HepG2 (cell line): ENCODE data around the gene LSM3. TPM values are rescaled to one million over a fixed set of nuclear protein-coding genes. Genes with fewer than 3 reads are reported as not detected.
A peak's percentile ranks its signal among the peaks of the same experiment; 100 is the strongest.

ENCODE experiments used
- ATAC-seq: fragments of 200-7000 bp; cut with Tn5 transposase; 3 replicates; pipeline ENCODE4 v1.9.1; 2020; ENCODE audit warnings: mild to moderate bottlenecking, moderate library complexity
- BruUV-seq: library from RNA; stranded (reverse); fragments of 400-500 nt; replicated peaks from 2 replicates; lab custom pipeline; 2021; lab: Mats Ljungman, UMichigan
- CTCF ChIA-PET: fragments of 300-600 bp; formaldehyde crosslinking; extraction: SDS; loops from one replicate; lab custom pipeline; 2021; ENCODE audit warnings: low total read pairs, inconsistent platforms, low intra/inter-chr PET ratio; lab: Yijun Ruan, JAX
- POLR2A ChIA-PET: fragments of 350-600 bp; sonication (Branson Sonifier 250); formaldehyde crosslinking; loops from one replicate; lab custom pipeline; 2020; ENCODE audit warnings: antibody characterized with exemption, inconsistent platforms; lab: Yijun Ruan, JAX
- DNase-seq: peaks from one replicate; pipeline ENCODE4 v3.0.0-alpha.2; 2015; ENCODE audit warnings: low spot score
- FAIRE-seq: peaks from 3 replicates; lab custom pipeline; 2011; peaks lifted over from hg19 to GRCh38; lab: Jason Lieb, UNC
- H2AFZ ChIP-seq: one replicate; pipeline ENCODE4 v1.6.1; 2011; ENCODE audit warnings: low read length, inconsistent platforms
- H3K27ac ChIP-seq: fragments of 300-600 bp; 3 replicates; pipeline ENCODE4 v1.8.0; 2011; ENCODE audit warnings: mixed run types, mild to moderate bottlenecking, mixed read lengths, low read length, inconsistent platforms; ENCODE audit not compliant: insufficient read depth; ENCODE audit errors: extremely low read length
- H3K27me3 ChIP-seq, 2 experiments: fragments of 200-600 bp in 1 of 2; 2 replicates in 1 of 2; 3 replicates in 1 of 2; pipeline versions ENCODE4 v1.6.0 to v1.8.0; 2011; ENCODE audit warnings: low read length in 2 of 2, mild to moderate bottlenecking in 2 of 2, moderate library complexity in 2 of 2, inconsistent platforms in 1 of 2; ENCODE audit not compliant: insufficient read depth in 2 of 2, control insufficient read depth in 1 of 2
- H3K36me3 ChIP-seq, 2 experiments: fragments of 200-600 bp in 1 of 2; replicated peaks in 1 of 2; 2 replicates in 1 of 2; 3 replicates in 1 of 2; pipeline versions ENCODE4 v1.5.1 to v1.8.0; 2011; ENCODE audit warnings: low read length in 2 of 2, inconsistent platforms in 1 of 2; ENCODE audit not compliant: insufficient read depth in 2 of 2, control insufficient read depth in 1 of 2
- H3K4me1 ChIP-seq: 2 replicates; pipeline ENCODE4 v1.5.1; 2012; ENCODE audit warnings: low read length, inconsistent platforms; ENCODE audit not compliant: insufficient read depth
- H3K4me2 ChIP-seq: 2 replicates; pipeline ENCODE4 v1.6.0; 2011; ENCODE audit warnings: low read depth, low read length, inconsistent platforms
- H3K4me3 ChIP-seq, 3 experiments: fragments of 200-600 bp in 1 of 3; sonication (generic), shearing (Covaris generic) in 1 of 3; replicated peaks in 1 of 3; 2 replicates each; pipeline ENCODE4 v1.5.1; 2011 to 2016; ENCODE audit warnings: low read length in 3 of 3, inconsistent platforms in 2 of 3, low read depth in 2 of 3, mild to moderate bottlenecking in 2 of 3, control low read depth in 1 of 3, mixed read lengths in 1 of 3; ENCODE audit not compliant: insufficient read depth in 1 of 3
- H3K79me2 ChIP-seq: one replicate; pipeline ENCODE4 v1.6.1; 2011; ENCODE audit warnings: low read length, inconsistent platforms; ENCODE audit not compliant: insufficient read depth
- H3K9ac ChIP-seq: 2 replicates; pipeline ENCODE4 v1.6.0; 2011; ENCODE audit warnings: mild to moderate bottlenecking, low read depth, low read length, inconsistent platforms; ENCODE audit not compliant: insufficient read depth
- H3K9me3 ChIP-seq: 2 replicates; pipeline ENCODE4 v1.5.1; 2012; ENCODE audit warnings: mild to moderate bottlenecking, low read length
- H4K20me1 ChIP-seq: 2 replicates; pipeline ENCODE4 v1.6.0; 2011; ENCODE audit warnings: inconsistent platforms, mild to moderate bottlenecking, low read length, moderate library complexity; ENCODE audit not compliant: insufficient read depth
- CCDC6 ChIP-seq: sonication (generic); formaldehyde crosslinking; IDR thresholded peaks from 2 replicates; pipeline ENCODE4 v1.8.1; 2022; ENCODE audit warnings: mild to moderate bottlenecking, missing genetic modification reagents, moderate library complexity
- MAFK ChIP-seq, 2 experiments: IDR thresholded peaks in 1 of 2; conservative IDR thresholded peaks in 1 of 2; 2 replicates each; pipeline ENCODE4 v1.6.1; 2011; ENCODE audit warnings: improper control_type of control experiment in 2 of 2, low read length in 2 of 2
- ZMYM4 ChIP-seq: sonication (generic); formaldehyde crosslinking; IDR thresholded peaks from 2 replicates; pipeline ENCODE4 v1.8.1; 2023; ENCODE audit warnings: mild to moderate bottlenecking, missing genetic modification reagents
- ZNF280D ChIP-seq: sonication (generic); formaldehyde crosslinking; IDR thresholded peaks from 2 replicates; pipeline ENCODE4 v1.5.1; 2020; ENCODE audit warnings: mild to moderate bottlenecking, missing genetic modification reagents
- ZNF331 ChIP-seq: sonication (generic); formaldehyde crosslinking; IDR thresholded peaks from 2 replicates; pipeline ENCODE4 v1.4.0; 2020; ENCODE audit warnings: missing genetic modification reagents
- ZNF597 ChIP-seq: sonication (generic); formaldehyde crosslinking; IDR thresholded peaks from 2 replicates; pipeline ENCODE4 v1.5.0; 2020; ENCODE audit warnings: missing genetic modification reagents
- ZNF609 ChIP-seq: sonication (generic); formaldehyde crosslinking; IDR thresholded peaks from 2 replicates; pipeline ENCODE4 v1.4.0; 2020; ENCODE audit warnings: mild to moderate bottlenecking, missing genetic modification reagents, borderline replicate concordance
- WGBS: methylation state at CpG from one replicate; pipeline ENCODE4 v1.1.6; 2017; ENCODE audit warnings: low lambda C conversion rate; 5-methylcytosine and 5-hydroxymethylcytosine counted together
- in situ Hi-C: cut with HindIII; loops from 2 replicates; pipeline ENCODE4 v1.10.0; 2017; ENCODE audit warnings: low pct_unique_long_range_greater_than_20kb; ENCODE audit not compliant: extremely low pct_ligation_motif_present
- intact Hi-C: fragments of 100-400 bp; cut with micrococcal nuclease; formaldehyde crosslinking; loops from one replicate; pipeline ENCODE4 v1.10.0; 2022; ENCODE audit not compliant: unreplicated experiment
- polyA plus RNA-seq, 8 experiments: library from polyadenylated mRNA; depleted of rRNA in 3 of 8; stranded (reverse) in 7 of 8; unstranded in 1 of 8; fragments of >200 nt; fragmentation: Illumina TruSeq in 4 of 8; extraction: Trizol in 4 of 8; gene quantifications; 2 replicates each; pipeline versions ENCODE4 v1.2.1 to v1.2.3, GENCODE V29; 2011 to 2016; ENCODE audit warnings: low read depth in 4 of 8, missing spikeins in 1 of 8, mixed read lengths in 1 of 8; ENCODE audit not compliant: insufficient read depth in 1 of 8
- total RNA-seq, 5 experiments: library from RNA; depleted of rRNA; stranded (reverse); fragments of >200 nt; fragmentation: Illumina TruSeq; extraction: Trizol; gene quantifications; 2 replicates each; pipeline ENCODE4 v1.2.3, GENCODE V29; 2016; ENCODE audit warnings: low read depth in 1 of 5

The LSM3 gene
- total and polyA plus RNA-seq, 2 of the 13 experiments (the other 11 are each of a cell fraction or from before 2014, with no cell fraction given) = 5.1 to 19.4 TPM

- Histone ChIP-seq H3K9ac (no peak overlapping the region), H3K79me2 (peaks cover 3% of the 10 kb centered on the region), H3K4me1 (peaks cover 46% of the 10 kb centered on the region), H3K27me3 (no peaks in the 10 kb centered on the region), H3K27ac (no peak overlapping the region), H4K20me1 (no peaks in the 10 kb centered on the region), H2AFZ (no peak overlapping the region), H3K4me2 (no peak overlapping the region), H3K9me3 (no peaks in the 10 kb centered on the region), H3K4me3 (no peak overlapping the region), H3K36me3 (peaks cover 3 to 30% of the 10 kb centered on the region in 2 experiments; a peak in 4 of 5 replicates)
- WGBS = 90% methylated on average over 2 of the region's 4 CpGs
- no peak for DNase-seq
- TF ChIP-seq ZNF280D (CRISPR knock-in tag) = no peak
- TF ChIP-seq CCDC6 = no peak
- no peak for TF ChIP-seq ZMYM4 (CRISPR knock-in tag)
- no peak for TF ChIP-seq ZNF597 (CRISPR knock-in tag)
- TF ChIP-seq ZNF609 (CRISPR knock-in tag) = no peak
- no peak for TF ChIP-seq MAFK (conservative IDR thresholded peaks at IDR 0.05 in 1 of 2, IDR thresholded peaks at IDR 0.05 in 1 of 2; ENCODE audit: low read length in 2 of 2)
- TF ChIP-seq ZNF331 (CRISPR knock-in tag) = no peak
- BruUV-seq = TSS peak; percentile 40
- ATAC-seq = no peak
- intact Hi-C loops (loop anchor here (5.0 kb wide), 1 partner anchor 303 kb away; no protein-coding TSS in a partner anchor), in situ Hi-C loops (loop anchor here (10.0 kb wide), 2 partner anchors 265 to 305 kb away; no protein-coding TSS in a partner anchor)
- CTCF ChIA-PET = no interaction called here
- FAIRE-seq = no peak
- POLR2A ChIA-PET = interaction anchor here (5.5 kb wide), 1 partner anchor 22 kb away, joined by 33 read pairs; the partner anchor contains the start of genes LSM3 and XPC
Observed at GRCh38 chr3:14200276-14200675, 21.7 kb downstream of the LSM3 start.
